ENCODE data around the gene SCN1B. TPM values are rescaled to one million over a fixed set of nuclear protein-coding genes. Genes with fewer than 3 reads are reported as not detected.

The SCN1B gene
- total RNA-seq, 1 donor from 2014 or later: 5.8 TPM

DNA sequence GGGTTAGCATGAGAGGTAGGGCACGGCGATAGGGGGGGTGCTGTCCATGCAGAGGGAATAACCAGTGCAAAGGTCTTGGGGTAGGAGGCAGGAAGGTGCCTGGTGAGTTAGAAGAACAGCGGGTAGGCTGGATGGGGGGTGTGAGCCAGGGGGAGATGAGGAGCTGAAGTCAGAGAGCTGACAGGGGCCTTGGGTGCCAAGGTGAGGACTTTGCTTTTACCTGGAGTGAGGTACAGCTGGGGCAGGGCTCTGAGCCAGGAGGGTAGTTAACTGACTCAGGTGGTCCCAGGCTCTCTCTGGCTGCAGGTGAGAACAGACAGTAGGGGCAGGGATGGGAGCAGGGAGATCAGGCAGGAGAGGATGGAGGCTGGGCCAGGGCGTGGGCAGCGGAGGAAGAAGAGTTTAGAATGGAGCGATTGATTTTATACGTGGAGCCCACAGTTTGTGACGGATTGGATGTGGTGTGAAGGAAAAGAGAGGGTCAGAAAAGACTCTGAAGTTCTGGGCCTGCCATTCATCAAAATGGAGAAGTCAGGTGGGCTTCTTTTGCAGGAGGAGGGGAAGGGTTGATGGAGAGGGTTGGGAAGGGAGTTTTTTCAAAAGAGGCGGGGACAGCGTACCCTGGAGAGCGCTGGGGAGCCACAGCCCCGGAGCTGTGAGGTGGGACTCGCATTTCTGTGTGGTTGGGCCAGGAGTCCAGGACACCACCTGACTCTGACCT lies 31.3 kb upstream of the SCN1B start:
- peaks cover 51% of the 10 kb centered on the region for H3K4me1 Mint-ChIP-seq (ENCODE audit: low read depth)
- H3K27ac Mint-ChIP-seq (ENCODE audit: unreplicated experiment): peak overlapping the region; percentile 94
- no peak for DNase-seq (ENCODE audit: low spot score)
- no peaks in the 10 kb centered on the region for H3K36me3 Mint-ChIP-seq (ENCODE audit: low read depth)
- no peaks in the 10 kb centered on the region for H3K27me3 Mint-ChIP-seq (ENCODE audit: low read depth)
- no peak for TF ChIP-seq CTCF (IDR thresholded peaks at IDR 0.05)
- no peaks in the 10 kb centered on the region for H3K9me3 Mint-ChIP-seq (ENCODE audit: low read depth)
- peak overlapping the region; percentile 74 for H3K4me3 Mint-ChIP-seq (ENCODE audit: unreplicated experiment)

DNA sequence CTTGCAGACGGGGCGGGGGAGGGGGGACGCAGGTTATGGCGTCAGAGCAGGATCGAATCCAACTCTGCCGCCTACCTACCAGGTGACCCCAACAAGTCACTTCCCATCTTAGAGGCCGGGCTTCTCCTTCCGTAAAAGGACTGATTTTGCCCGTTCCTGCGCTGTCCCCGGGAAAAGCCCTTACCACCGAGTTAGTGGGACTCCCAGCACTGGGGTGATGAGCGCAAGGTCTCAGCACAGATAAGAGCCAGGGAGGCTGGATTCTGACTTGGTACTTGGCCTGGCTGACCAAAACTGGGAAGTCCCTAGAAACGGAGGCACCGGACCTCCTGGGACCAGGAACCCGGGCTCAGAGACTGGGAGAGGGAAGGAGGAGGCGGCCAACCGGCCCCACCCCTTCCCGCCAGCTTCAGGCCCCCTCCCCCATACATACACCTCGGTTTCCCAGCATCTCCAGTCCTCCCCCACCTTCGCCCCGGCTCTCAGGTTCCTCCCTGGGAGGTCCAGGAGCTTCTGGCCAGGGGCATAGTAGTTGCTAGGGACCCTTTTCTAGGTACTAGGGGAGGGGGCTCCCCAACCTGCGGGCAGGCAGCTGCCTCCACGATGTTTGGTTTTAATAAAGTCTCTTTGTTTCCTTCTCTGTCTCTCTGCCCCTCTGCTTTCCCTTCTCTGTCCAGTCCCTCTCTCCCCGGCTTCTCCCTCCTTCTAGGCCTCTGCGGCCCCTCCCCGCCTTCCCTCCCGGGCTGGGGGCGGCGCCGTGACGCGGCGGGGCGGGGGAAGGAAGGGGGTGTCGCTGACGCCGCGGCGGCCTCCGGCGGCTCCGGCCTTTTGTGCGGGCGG lies 30.6 kb upstream of the SCN1B start, which contains the start of gene GRAMD1A:
GRAMD1A (plus strand) TSS at position 826 of the 840 bp plus-strand sequence. CDS start 156 bp downstream, outside the sequence.
- no peak for TF ChIP-seq CTCF (IDR thresholded peaks at IDR 0.05)
- no peaks in the 10 kb centered on the region for H3K27me3 Mint-ChIP-seq (ENCODE audit: low read depth)
- H3K27ac Mint-ChIP-seq (ENCODE audit: unreplicated experiment): peak within 1 kb of the TSS; percentile 94
- H3K9me3 Mint-ChIP-seq (ENCODE audit: low read depth): no peaks in the 10 kb centered on the region
- peaks cover 54% of the 10 kb centered on the region for H3K4me1 Mint-ChIP-seq (ENCODE audit: low read depth)
- no peak for DNase-seq (ENCODE audit: low spot score)
- no peaks in the 10 kb centered on the region for H3K36me3 Mint-ChIP-seq (ENCODE audit: low read depth)
- H3K4me3 Mint-ChIP-seq (ENCODE audit: unreplicated experiment): peak within 1 kb of the TSS; percentile 81

- DNase-seq (ENCODE audit: low spot score): no peak
- Mint-ChIP-seq H3K36me3 (ENCODE audit: low read depth) (no peaks in the 10 kb centered on the region), H3K9me3 (ENCODE audit: low read depth) (no peaks in the 10 kb centered on the region), H3K4me3 (ENCODE audit: unreplicated experiment) (peak overlapping the region; percentile 81), H3K27ac (ENCODE audit: unreplicated experiment) (no peak overlapping the region), H3K4me1 (ENCODE audit: low read depth) (peaks cover 53% of the 10 kb centered on the region), H3K27me3 (ENCODE audit: low read depth) (no peaks in the 10 kb centered on the region)
- no peak for TF ChIP-seq CTCF (IDR thresholded peaks at IDR 0.05)
These were observed 30.0 kb upstream of the SCN1B start for GRCh38 chr19:35000338-35000646.

GRCh38 chr19:35000647-35001501 lies 29.4 kb upstream of the SCN1B start:
- Mint-ChIP-seq H3K4me3 (ENCODE audit: unreplicated experiment) (peak overlapping the region; percentile 81), H3K36me3 (ENCODE audit: low read depth) (no peaks in the 10 kb centered on the region), H3K27me3 (ENCODE audit: low read depth) (no peaks in the 10 kb centered on the region), H3K27ac (ENCODE audit: unreplicated experiment) (peak overlapping the region; percentile 93), H3K9me3 (ENCODE audit: low read depth) (no peaks in the 10 kb centered on the region), H3K4me1 (ENCODE audit: low read depth) (peaks cover 59% of the 10 kb centered on the region)
- DNase-seq (ENCODE audit: low spot score): no peak
- TF ChIP-seq CTCF (IDR thresholded peaks at IDR 0.05): no peak

All from chondrocyte (in vitro differentiated cells).